RWPE2 (cell line): Measurements from ENCODE around the gene PCYT1A.

Experiments used
- ATAC-seq: fragments of 200-7000 bp; cut with Tn5 transposase; 3 replicates; pipeline ENCODE4 v1.9.1; 2021; ENCODE audit warnings: low read depth
- DNase-seq: peaks from one replicate; pipeline ENCODE4 v3.0.0-alpha.2; 2020; ENCODE audit warnings: low spot score
- H3K27ac ChIP-seq: fragments of 450-650 bp; 2 replicates; pipeline ENCODE4 v1.5.1; 2017; ENCODE audit warnings: mild to moderate bottlenecking; ENCODE audit not compliant: poor library complexity, severe bottlenecking
- H3K27me3 ChIP-seq: fragments of 250-450 bp; sonication (Bioruptor Pico); 2 replicates; pipeline ENCODE4 v1.5.1; 2021; ENCODE audit warnings: mild to moderate bottlenecking, moderate library complexity; ENCODE audit not compliant: insufficient read depth, poor library complexity, severe bottlenecking
- H3K36me3 ChIP-seq: fragments of 250-450 bp; sonication (Bioruptor Pico); 2 replicates; pipeline ENCODE4 v1.5.1; 2020; ENCODE audit warnings: low read depth, mild to moderate bottlenecking, moderate library complexity
- H3K4me1 ChIP-seq: fragments of 250-450 bp; sonication (Bioruptor Pico); 2 replicates; pipeline ENCODE4 v1.5.1; 2021; ENCODE audit warnings: mild to moderate bottlenecking, moderate library complexity; ENCODE audit not compliant: insufficient read depth, poor library complexity, severe bottlenecking
- H3K4me3 ChIP-seq: fragments of 250-450 bp; sonication (Bioruptor Pico); 2 replicates; pipeline ENCODE4 v1.5.1; 2021; ENCODE audit warnings: mild to moderate bottlenecking, moderate library complexity; ENCODE audit not compliant: severe bottlenecking
- H3K9me3 ChIP-seq: fragments of 250-450 bp; sonication (Bioruptor Pico); 2 replicates; pipeline ENCODE4 v1.5.1; 2021; ENCODE audit warnings: mild to moderate bottlenecking, moderate library complexity; ENCODE audit not compliant: severe bottlenecking
- TF ChIP-seq, protein P1 (sequence below): fragments of 450-650 bp; IDR thresholded peaks from one replicate; pipeline ENCODE4 v1.5.1; 2017; ENCODE audit warnings: mild to moderate bottlenecking, moderate library complexity; ENCODE audit not compliant: poor library complexity, severe bottlenecking

The PCYT1A gene

DNA sequence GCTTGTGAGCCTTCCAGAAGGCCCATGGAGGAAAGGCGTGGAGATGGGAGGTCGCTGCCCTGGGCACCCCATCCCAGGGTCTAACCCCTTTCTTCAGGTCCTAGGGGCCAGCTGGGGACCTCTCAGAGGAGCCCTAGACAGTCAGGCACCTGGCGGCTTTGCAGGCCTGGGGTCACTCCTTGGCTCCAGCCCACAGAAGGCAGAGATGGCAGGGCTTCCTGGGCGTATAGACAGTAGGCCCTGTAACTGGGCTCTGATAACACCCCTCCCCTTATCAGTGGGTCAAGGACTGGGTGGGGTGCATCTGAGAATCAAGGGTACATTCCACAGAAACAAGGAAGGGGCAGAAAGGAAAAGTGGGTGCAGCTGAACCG is 93.0 kb downstream of the PCYT1A start:
- ATAC-seq (no peak), DNase-seq (no peak)
- H3K36me3 ChIP-seq, result no peaks in the 10 kb centered on the region
- H3K4me1 ChIP-seq, result no peaks in the 10 kb centered on the region
- no peak overlapping the region for H3K27ac ChIP-seq
- no peaks in the 10 kb centered on the region for H3K27me3 ChIP-seq
- H3K4me3 ChIP-seq, result no peak overlapping the region
- TF ChIP-seq, protein P1, sequence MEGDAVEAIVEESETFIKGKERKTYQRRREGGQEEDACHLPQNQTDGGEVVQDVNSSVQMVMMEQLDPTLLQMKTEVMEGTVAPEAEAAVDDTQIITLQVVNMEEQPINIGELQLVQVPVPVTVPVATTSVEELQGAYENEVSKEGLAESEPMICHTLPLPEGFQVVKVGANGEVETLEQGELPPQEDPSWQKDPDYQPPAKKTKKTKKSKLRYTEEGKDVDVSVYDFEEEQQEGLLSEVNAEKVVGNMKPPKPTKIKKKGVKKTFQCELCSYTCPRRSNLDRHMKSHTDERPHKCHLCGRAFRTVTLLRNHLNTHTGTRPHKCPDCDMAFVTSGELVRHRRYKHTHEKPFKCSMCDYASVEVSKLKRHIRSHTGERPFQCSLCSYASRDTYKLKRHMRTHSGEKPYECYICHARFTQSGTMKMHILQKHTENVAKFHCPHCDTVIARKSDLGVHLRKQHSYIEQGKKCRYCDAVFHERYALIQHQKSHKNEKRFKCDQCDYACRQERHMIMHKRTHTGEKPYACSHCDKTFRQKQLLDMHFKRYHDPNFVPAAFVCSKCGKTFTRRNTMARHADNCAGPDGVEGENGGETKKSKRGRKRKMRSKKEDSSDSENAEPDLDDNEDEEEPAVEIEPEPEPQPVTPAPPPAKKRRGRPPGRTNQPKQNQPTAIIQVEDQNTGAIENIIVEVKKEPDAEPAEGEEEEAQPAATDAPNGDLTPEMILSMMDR, result no peak
- no peaks in the 10 kb centered on the region for H3K9me3 ChIP-seq

DNA sequence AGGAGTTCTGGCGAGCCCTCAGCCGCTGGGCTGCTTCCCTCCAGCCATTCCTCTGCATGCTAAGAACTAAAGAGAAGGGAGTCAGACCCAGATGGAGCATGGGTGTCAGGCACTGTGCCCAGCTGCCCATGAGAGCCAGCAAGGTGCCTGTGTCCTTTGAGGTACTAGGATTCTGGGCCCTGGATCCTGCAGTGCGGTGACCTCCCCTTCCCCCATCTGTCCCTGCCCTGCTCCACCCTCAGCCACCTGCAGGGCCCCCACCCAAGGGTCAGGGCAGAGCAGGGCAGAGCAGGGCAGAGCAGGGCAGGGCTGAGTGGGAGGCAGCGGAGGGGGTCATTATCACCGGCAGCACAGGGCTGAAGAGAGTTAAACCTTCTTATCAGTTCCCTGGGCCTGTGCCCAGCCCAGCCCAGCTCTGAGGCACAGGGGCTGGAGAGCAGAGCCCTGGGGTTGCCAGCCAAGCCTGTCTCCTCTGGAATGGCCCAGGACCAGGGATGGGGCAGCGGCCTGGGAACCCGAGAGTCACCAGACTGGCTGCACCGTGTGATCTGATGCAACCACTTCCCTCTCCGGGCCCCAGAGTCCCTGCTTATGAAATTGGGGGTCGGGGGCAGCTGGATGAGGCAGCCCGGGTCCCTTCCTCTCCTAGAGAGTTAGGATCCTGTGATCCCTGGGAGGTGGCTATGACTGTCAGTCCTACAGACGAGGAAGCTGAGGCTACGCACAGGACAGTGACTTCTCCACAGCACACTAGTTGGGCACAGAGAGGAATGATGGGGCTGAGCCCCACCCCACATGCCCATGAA is 93.6 kb downstream of the PCYT1A start:
- H3K9me3 ChIP-seq, result no peaks in the 10 kb centered on the region
- no peak overlapping the region for H3K27ac ChIP-seq
- DNase-seq (no peak), ATAC-seq (no peak)
- no peaks in the 10 kb centered on the region for H3K36me3 ChIP-seq
- no peak overlapping the region for H3K4me3 ChIP-seq
- no peaks in the 10 kb centered on the region for H3K27me3 ChIP-seq
- no peaks in the 10 kb centered on the region for H3K4me1 ChIP-seq
- TF ChIP-seq, protein P1, result no peak

DNA sequence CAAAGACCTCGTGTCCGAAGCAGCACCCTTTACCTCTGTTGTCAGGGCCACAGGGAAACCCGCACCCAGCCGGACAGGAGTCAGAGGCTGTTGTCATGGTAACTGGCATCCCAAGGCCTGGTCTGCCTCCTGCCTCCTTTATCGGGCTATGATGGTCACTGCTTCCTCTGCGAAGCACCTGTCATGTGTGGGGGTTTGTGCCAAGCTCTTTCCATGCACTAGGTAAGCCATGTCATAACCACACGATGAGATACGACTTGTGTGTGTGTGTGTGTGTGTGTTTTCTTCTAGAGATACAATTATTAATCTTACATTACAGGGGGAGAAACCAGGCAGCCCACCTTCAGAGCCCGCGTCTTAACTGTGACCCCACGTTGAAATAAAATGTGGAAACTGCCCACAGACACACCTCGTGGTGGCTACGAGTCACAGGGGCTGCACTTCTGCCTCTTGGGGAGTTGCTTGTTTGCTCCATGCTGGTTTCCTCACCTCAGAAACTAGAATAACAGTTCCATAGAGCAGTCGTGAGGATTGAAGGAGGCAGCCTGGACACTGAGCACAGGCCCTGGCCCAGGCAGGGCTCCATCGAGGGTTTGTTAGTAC is 94.3 kb downstream of the PCYT1A start:
- DNase-seq, result no peak
- no peaks in the 10 kb centered on the region for H3K4me1 ChIP-seq
- H3K4me3 ChIP-seq, result no peak overlapping the region
- no peak overlapping the region for H3K27ac ChIP-seq
- H3K27me3 ChIP-seq, result no peaks in the 10 kb centered on the region
- H3K9me3 ChIP-seq, result no peaks in the 10 kb centered on the region
- ATAC-seq, result no peak
- no peaks in the 10 kb centered on the region for H3K36me3 ChIP-seq
- TF ChIP-seq, protein P1, result no peak

DNA sequence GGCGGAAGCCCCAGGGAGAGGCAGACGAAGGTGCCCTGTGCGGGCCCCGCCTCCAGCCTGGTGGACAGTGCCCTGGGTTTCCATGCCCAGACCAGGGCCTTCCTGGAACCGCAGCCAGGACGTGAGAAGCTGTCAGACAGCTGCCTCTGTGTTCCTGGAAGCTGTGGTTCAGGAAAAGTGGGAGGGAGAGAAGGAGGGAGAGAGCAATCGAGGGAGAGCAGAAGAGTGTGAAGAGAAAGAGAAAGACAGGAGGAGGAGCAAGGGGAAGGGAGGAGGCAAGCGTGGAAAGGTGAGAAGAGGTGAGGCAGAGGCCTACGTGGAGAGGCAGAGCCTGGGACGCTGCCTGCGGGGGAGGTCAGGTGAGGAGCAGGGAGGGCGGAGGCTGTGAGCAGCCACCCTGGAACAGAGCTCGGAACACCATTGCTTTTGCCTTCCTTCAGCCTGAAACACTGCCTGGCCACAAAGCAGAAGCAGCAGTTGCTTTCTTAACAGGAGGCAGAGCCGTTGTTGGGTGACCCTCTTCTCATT is 94.9 kb downstream of the PCYT1A start:
- H3K4me1 ChIP-seq, result no peaks in the 10 kb centered on the region
- TF ChIP-seq, protein P1, result no peak
- DNase-seq, result no peak

DNA sequence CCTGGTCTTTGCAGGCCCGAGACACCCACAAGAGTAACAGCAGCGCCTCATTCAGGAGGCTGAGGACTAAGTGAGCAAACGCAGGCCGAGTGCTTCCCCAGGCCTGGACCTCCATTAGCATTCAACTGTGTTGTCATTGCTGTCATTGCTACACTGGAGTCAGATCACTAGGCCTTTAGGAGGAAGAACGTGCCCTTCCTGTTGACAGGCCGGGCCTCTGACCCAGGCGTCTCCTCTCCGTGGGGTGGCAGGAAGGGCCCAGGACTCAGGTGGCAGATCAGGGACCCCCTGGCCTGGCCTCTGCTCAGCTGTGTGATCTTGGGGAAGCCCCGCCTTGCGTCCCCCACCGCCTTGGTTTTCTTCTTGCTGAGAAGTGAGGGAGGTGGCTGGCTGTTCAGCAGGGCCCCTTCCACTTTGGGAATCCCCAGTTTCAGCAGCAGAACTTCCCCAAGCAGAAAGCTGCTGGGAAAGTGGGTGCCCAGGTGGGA is 95.4 kb downstream of the PCYT1A start:
- TF ChIP-seq, protein P1, result no peak
- DNase-seq (no peak), ATAC-seq (no peak)
- Histone ChIP-seq H3K4me3 (no peak overlapping the region), H3K4me1 (no peaks in the 10 kb centered on the region), H3K27ac (no peak overlapping the region), H3K27me3 (no peaks in the 10 kb centered on the region), H3K36me3 (no peaks in the 10 kb centered on the region), H3K9me3 (no peaks in the 10 kb centered on the region)

More for the DNA sequence above, 94.9 kb downstream of the PCYT1A start:
- Histone ChIP-seq H3K9me3 (no peaks in the 10 kb centered on the region), H3K4me3 (no peak overlapping the region), H3K27me3 (no peaks in the 10 kb centered on the region), H3K27ac (no peak overlapping the region), H3K36me3 (no peaks in the 10 kb centered on the region)
- no peak for ATAC-seq
